OCI-LY1 (cell line): ENCODE measurements around the gene SOX18.
"Not testable (repeated sequence)": the region's sequence is repeated elsewhere in the genome, so short reads cannot be mapped to it uniquely, and the experiment has no call there.

Source experiments
- H2AFZ ChIP-seq: fragments of 200-600 bp; sonication (generic), shearing (Covaris generic); 2 replicates; pipeline ENCODE4 v1.6.0; 2014; ENCODE audit warnings: antibody characterized with exemption, mild to moderate bottlenecking, low read length
- H3F3A ChIP-seq: fragments of 200-600 bp; sonication (generic), shearing (Covaris generic); 2 replicates; pipeline ENCODE4 v1.6.0; 2014; ENCODE audit warnings: mild to moderate bottlenecking, antibody characterized with exemption, low read length, moderate library complexity; ENCODE audit not compliant: insufficient read depth
- H3K27ac ChIP-seq: fragments of 200-600 bp; sonication (generic); 2 replicates; pipeline ENCODE4 v1.5.1; 2014; ENCODE audit warnings: low read length, mixed run types, mild to moderate bottlenecking, low read depth; ENCODE audit not compliant: poor library complexity, severe bottlenecking
- H3K27me3 ChIP-seq: fragments of 200-600 bp; sonication (generic); 2 replicates; pipeline ENCODE4 v1.6.0; 2014; ENCODE audit warnings: antibody characterized with exemption, mild to moderate bottlenecking, low read length, moderate library complexity; ENCODE audit not compliant: insufficient read depth
- H3K36me3 ChIP-seq: fragments of 200-600 bp; sonication (generic); 2 replicates; pipeline ENCODE4 v1.6.1; 2014; ENCODE audit warnings: mild to moderate bottlenecking, antibody characterized with exemption, low read length, moderate library complexity, mixed read lengths; ENCODE audit not compliant: insufficient read depth
- H3K4me1 ChIP-seq: fragments of 200-600 bp; sonication (generic); 2 replicates; pipeline ENCODE4 v1.5.1; 2014; ENCODE audit warnings: mild to moderate bottlenecking, low read length, moderate library complexity; ENCODE audit not compliant: insufficient read depth, severe bottlenecking
- H3K4me2 ChIP-seq: fragments of 200-600 bp; sonication (generic), shearing (Covaris generic); 2 replicates; pipeline ENCODE4 v1.6.1; 2014; ENCODE audit warnings: low read length
- H3K4me3 ChIP-seq: fragments of 200-600 bp; sonication (generic); 2 replicates; pipeline ENCODE4 v1.5.1; 2014; ENCODE audit warnings: low read length, low read depth, mild to moderate bottlenecking, mixed read lengths; ENCODE audit not compliant: poor library complexity, severe bottlenecking
- H3K79me2 ChIP-seq: fragments of 200-600 bp; shearing (Covaris generic); 2 replicates; pipeline ENCODE4 v1.6.1; 2016; ENCODE audit warnings: mixed run types, low read length, mixed read lengths; ENCODE audit not compliant: insufficient read depth
- H3K9ac ChIP-seq: fragments of 200-600 bp; sonication (generic), shearing (Covaris generic); 2 replicates; pipeline ENCODE4 v1.6.1; 2014; ENCODE audit warnings: mild to moderate bottlenecking, low read length, mixed read lengths
- H3K9me2 ChIP-seq: fragments of 200-600 bp; sonication (generic), shearing (Covaris generic); 2 replicates; pipeline ENCODE4 v1.6.1; 2014; ENCODE audit warnings: low read depth, mild to moderate bottlenecking, low read length, mixed read lengths
- H3K9me3 ChIP-seq: fragments of 200-600 bp; shearing (Covaris generic); 2 replicates; pipeline ENCODE4 v1.6.1; 2014; ENCODE audit warnings: low read length, mixed read lengths
- H4K20me1 ChIP-seq: fragments of 200-600 bp; sonication (generic), shearing (Covaris generic); 2 replicates; pipeline ENCODE4 v1.6.0; 2016; ENCODE audit warnings: mild to moderate bottlenecking, low read length; ENCODE audit not compliant: insufficient read depth
- CTCF ChIP-seq: fragments of 200-600 bp; sonication (generic), shearing (Covaris generic); IDR thresholded peaks from 2 replicates; pipeline ENCODE4 v1.5.1; 2017; ENCODE audit warnings: mild to moderate bottlenecking, antibody characterized with exemption, low read length, moderate library complexity, mixed read lengths
- EZH2 ChIP-seq: fragments of 200-600 bp; sonication (generic), shearing (Covaris generic); IDR thresholded peaks from 2 replicates; pipeline ENCODE4 v1.8.0; 2017; ENCODE audit warnings: borderline replicate concordance, mixed run types, mild to moderate bottlenecking, antibody characterized with exemption, low read length, moderate library complexity, mixed read lengths

Gene SOX18

GRCh38 chr20:64022671-64023360 is 26.6 kb downstream of the SOX18 start:
- Histone ChIP-seq H2AFZ (no peak overlapping the region), H3K9me3 (no peaks in the 10 kb centered on the region), H3K9me2 (no peaks in the 10 kb centered on the region), H3K79me2 (no peaks in the 10 kb centered on the region), H3F3A (no peaks in the 10 kb centered on the region), H3K36me3 (peaks cover 83% of the 10 kb centered on the region), H3K4me3 (no peak overlapping the region), H3K27ac (no peak overlapping the region), H3K27me3 (no peaks in the 10 kb centered on the region), H3K9ac (no peak overlapping the region), H4K20me1 (no peaks in the 10 kb centered on the region), H3K4me1 (no peaks in the 10 kb centered on the region), H3K4me2 (no peak overlapping the region)
- TF ChIP-seq EZH2 (no peak), CTCF (no peak)

- H4K20me1 ChIP-seq, result no peaks in the 10 kb centered on the region
- TF ChIP-seq CTCF (no peak), EZH2 (no peak)
These were observed 28.1 kb downstream of the SOX18 start for GRCh38 chr20:64021124-64021975.

GRCh38 chr20:64015635-64016034 is 33.8 kb downstream of the SOX18 start:
- no peaks in the 10 kb centered on the region for H3K27me3 ChIP-seq
- peaks cover 63% of the 10 kb centered on the region for H3K36me3 ChIP-seq
- H3K9me3 ChIP-seq, result no peaks in the 10 kb centered on the region
- no peaks in the 10 kb centered on the region for H3K79me2 ChIP-seq
- TF ChIP-seq EZH2, result no peak
- no peak for TF ChIP-seq CTCF
- H3K4me2 ChIP-seq, result no peak overlapping the region
- H3K4me3 ChIP-seq, result no peak overlapping the region
- no peaks in the 10 kb centered on the region for H3K9me2 ChIP-seq
- H3F3A ChIP-seq, result no peaks in the 10 kb centered on the region
- no peak overlapping the region for H3K27ac ChIP-seq
- no peak overlapping the region for H3K9ac ChIP-seq
- no peak overlapping the region for H2AFZ ChIP-seq
- no peaks in the 10 kb centered on the region for H4K20me1 ChIP-seq
- H3K4me1 ChIP-seq, result peaks cover 11% of the 10 kb centered on the region

More at GRCh38 chr20:64021124-64021975, 28.1 kb downstream of the SOX18 start:
- H3K27me3 ChIP-seq, result no peaks in the 10 kb centered on the region
- H3K9ac ChIP-seq, result no peak overlapping the region
- H3K79me2 ChIP-seq, result no peaks in the 10 kb centered on the region
- H3K27ac ChIP-seq, result no peak overlapping the region
- no peaks in the 10 kb centered on the region for H3K4me1 ChIP-seq
- no peaks in the 10 kb centered on the region for H3K9me3 ChIP-seq
- H2AFZ ChIP-seq, result no peak overlapping the region
- H3K36me3 ChIP-seq, result peaks cover 79% of the 10 kb centered on the region
- H3K9me2 ChIP-seq, result no peaks in the 10 kb centered on the region
- no peaks in the 10 kb centered on the region for H3F3A ChIP-seq
- H3K4me2 ChIP-seq, result no peak overlapping the region
- no peak overlapping the region for H3K4me3 ChIP-seq

- H3K9ac ChIP-seq, result peak overlapping the region; percentile 24; the same call in 1 of the 2 replicates
- H2AFZ ChIP-seq, H3K79me2 ChIP-seq, H3F3A ChIP-seq, H3K27me3 ChIP-seq, H3K9me2 ChIP-seq, H3K9me3 ChIP-seq, H4K20me1 ChIP-seq: not testable (repeated sequence)
- H3K36me3 ChIP-seq, result peaks cover 74% of the 10 kb centered on the region
- peak overlapping the region; percentile 46; the same call in 1 of the 2 replicates for H3K4me2 ChIP-seq
- peak overlapping the region; percentile 86 for H3K27ac ChIP-seq
- peaks cover 11% of the 10 kb centered on the region for H3K4me1 ChIP-seq
- H3K4me3 ChIP-seq, result peak overlapping the region; percentile 27
These were observed 36.9 kb downstream of the SOX18 start for GRCh38 chr20:64012385-64013154.
